K562 (cell line): Measurements from ENCODE around the gene EMD.

Source experiments
- GABPA ChIP-seq: fragments of 200-800 bp; sonication (Bioruptor generic); conservative IDR thresholded peaks from 2 replicates; pipeline ENCODE4 v1.6.1; 2016; ENCODE audit warnings: low read depth, missing genetic modification characterization, missing compliant biosample characterization
- JUNB ChIP-seq: fragments of 450-650 bp; formaldehyde crosslinking; conservative IDR thresholded peaks from 2 replicates; pipeline ENCODE4 v1.4.0; 2020; ENCODE audit warnings: mild to moderate bottlenecking
- MAFG ChIP-seq: fragments of 450-650 bp; conservative IDR thresholded peaks from 2 replicates; pipeline ENCODE4 v1.6.1; 2016; ENCODE audit warnings: missing genetic modification characterization, missing compliant biosample characterization
- NFIC ChIP-seq: fragments of 450-650 bp; IDR thresholded peaks from 2 replicates; pipeline ENCODE4 v1.6.1; 2017; ENCODE audit warnings: mild to moderate bottlenecking, inconsistent platforms
- NFRKB ChIP-seq: fragments of 450-650 bp; IDR thresholded peaks from 2 replicates; pipeline ENCODE4 v1.6.1; 2016; ENCODE audit warnings: low read depth
- RAD51 ChIP-seq: fragments of 450-650 bp; IDR thresholded peaks from 2 replicates; pipeline ENCODE4 v1.7.1; 2016; ENCODE audit warnings: low read depth, mild to moderate bottlenecking, borderline replicate concordance
- XRCC3 ChIP-seq: fragments of 450-650 bp; IDR thresholded peaks from 2 replicates; pipeline ENCODE4 v1.6.1; 2017; ENCODE audit warnings: mild to moderate bottlenecking, moderate library complexity
- ZBED1 ChIP-seq: IDR thresholded peaks from 2 replicates; pipeline ENCODE4 v1.6.1; 2014
- ZNF354B ChIP-seq: fragments of 250-450 bp; sonication (Bioruptor Pico); IDR thresholded peaks from 2 replicates; pipeline ENCODE4 v1.4.0; 2020
- ZNF407 ChIP-seq: fragments of 450-650 bp; IDR thresholded peaks from 2 replicates; pipeline ENCODE4 v1.6.1; 2016; ENCODE audit warnings: low read depth
- ZNF449 ChIP-seq: fragments of 250-450 bp; sonication (Bioruptor Pico); IDR thresholded peaks from 2 replicates; pipeline ENCODE4 v1.8.0; 2022; ENCODE audit warnings: moderate library complexity, mild to moderate bottlenecking, inconsistent platforms

GRCh38 chrX:154354516-154354915 lies 24.6 kb upstream of the EMD start:
- no peak for TF ChIP-seq NFIC
- no peak for TF ChIP-seq NFRKB
- TF ChIP-seq JUNB (CRISPR knock-in tag): no peak
- no peak for TF ChIP-seq GABPA
- no peak for TF ChIP-seq RAD51
- TF ChIP-seq XRCC3: no peak
- no peak for TF ChIP-seq MAFG (tag)
- TF ChIP-seq ZNF449 (CRISPR knock-in tag): no peak
- no peak for TF ChIP-seq ZBED1
- no peak for TF ChIP-seq ZNF354B
- TF ChIP-seq ZNF407: no peak
